OCI-LY7 (cell line): ENCODE data around the gene KIAA1210. TPM values are rescaled to one million over a fixed set of nuclear protein-coding genes. Genes with fewer than 3 reads are reported as not detected.
A peak's percentile ranks its signal among the peaks of the same experiment; 100 is the strongest.

Experiments used
- BruUV-seq: library from RNA; stranded (reverse); fragments of 400-500 nt; replicated peaks from 2 replicates; lab custom pipeline; 2021; lab: Mats Ljungman, UMichigan
- CTCF ChIA-PET: fragments of 300-600 bp; sonication (Branson Sonifier 250); formaldehyde crosslinking; loops from one replicate; lab custom pipeline; 2022; ENCODE audit warnings: antibody characterized with exemption; ENCODE audit not compliant: unreplicated experiment; lab: Charles Lee
- POLR2A ChIA-PET: fragments of 300-600 bp; sonication (Branson Sonifier 250); formaldehyde crosslinking; loops from one replicate; lab custom pipeline; 2022; ENCODE audit warnings: antibody characterized with exemption; lab: Charles Lee
- DNase-seq: peaks from one replicate; pipeline ENCODE4 v3.0.0-alpha.2; 2015; ENCODE audit warnings: low spot score
- H2AFZ ChIP-seq: fragments of 200-600 bp; sonication (generic), shearing (Covaris generic); 2 replicates; pipeline ENCODE4 v1.6.1; 2014; ENCODE audit warnings: mild to moderate bottlenecking, antibody characterized with exemption, low read length, moderate library complexity
- H3K27ac ChIP-seq: fragments of 200-600 bp; sonication (generic); 2 replicates; pipeline ENCODE4 v1.5.1; 2014; ENCODE audit warnings: mixed run types, low read depth, mild to moderate bottlenecking, moderate library complexity, low read length, inconsistent platforms; ENCODE audit not compliant: poor library complexity, severe bottlenecking
- H3K36me3 ChIP-seq: fragments of 200-600 bp; sonication (generic); 2 replicates; pipeline ENCODE4 v1.6.1; 2014; ENCODE audit warnings: mild to moderate bottlenecking, antibody characterized with exemption, low read length, moderate library complexity, mixed read lengths; ENCODE audit not compliant: insufficient read depth
- H3K4me1 ChIP-seq: fragments of 200-600 bp; sonication (generic); 2 replicates; pipeline ENCODE4 v1.5.1; 2014; ENCODE audit warnings: mild to moderate bottlenecking, low read length; ENCODE audit not compliant: insufficient read depth, poor library complexity, severe bottlenecking
- H3K4me2 ChIP-seq: fragments of 200-600 bp; sonication (generic); 2 replicates; pipeline ENCODE4 v1.6.1; 2014; ENCODE audit warnings: mild to moderate bottlenecking, low read length
- H3K4me3 ChIP-seq: fragments of 200-600 bp; sonication (generic); 2 replicates; pipeline ENCODE4 v1.5.1; 2014; ENCODE audit warnings: mild to moderate bottlenecking, low read depth, low read length; ENCODE audit not compliant: poor library complexity, severe bottlenecking
- H3K79me2 ChIP-seq: fragments of 200-600 bp; sonication (generic); 2 replicates; pipeline ENCODE4 v1.6.1; 2016; ENCODE audit warnings: low read depth, mild to moderate bottlenecking, low read length, moderate library complexity, mixed read lengths; ENCODE audit not compliant: insufficient read depth
- H3K9me2 ChIP-seq: fragments of 200-600 bp; sonication (generic); 2 replicates; pipeline ENCODE4 v1.6.1; 2016; ENCODE audit warnings: mild to moderate bottlenecking, low read length, mixed read lengths; ENCODE audit not compliant: insufficient read depth
- H3K9me3 ChIP-seq: fragments of 200-600 bp; sonication (generic); 2 replicates; pipeline ENCODE4 v1.6.1; 2014; ENCODE audit warnings: mild to moderate bottlenecking, mixed run types, low read length, mixed read lengths
- H4K20me1 ChIP-seq: fragments of 200-600 bp; sonication (generic); 2 replicates; pipeline ENCODE4 v1.6.1; 2014; ENCODE audit warnings: mild to moderate bottlenecking, antibody characterized with exemption, low read length, moderate library complexity, mixed read lengths; ENCODE audit not compliant: insufficient read depth
- CTCF ChIP-seq: fragments of 200-600 bp; sonication (generic); conservative IDR thresholded peaks from 2 replicates; pipeline ENCODE4 v1.5.1; 2014; ENCODE audit warnings: mild to moderate bottlenecking, antibody characterized with exemption, low read length, moderate library complexity, mixed read lengths
- EZH2phosphoT487 ChIP-seq: fragments of 200-600 bp; sonication (generic); IDR thresholded peaks from 2 replicates; pipeline ENCODE4 v1.6.1; 2018; ENCODE audit warnings: low read depth, borderline replicate concordance, mild to moderate bottlenecking, mixed run types, antibody characterized with exemption, low read length, moderate library complexity, mixed read lengths
- intact Hi-C: fragments of 100-400 bp; cut with micrococcal nuclease; formaldehyde crosslinking; loops from one replicate; pipeline ENCODE4 v1.10.0; 2022; ENCODE audit not compliant: unreplicated experiment
- total RNA-seq, 2 experiments: library from RNA; depleted of rRNA in 1 of 2; stranded (reverse); fragments of >200 nt in 1 of 2; shearing (Covaris generic) in 1 of 2; gene quantifications; 2 replicates each; pipeline ENCODE4 v1.2.3, GENCODE V29; 2014 to 2022

Gene KIAA1210
- total RNA-seq, 2 experiments from 2014 or later = not detected

- Histone ChIP-seq H3K4me1 (no peaks in the 10 kb centered on the region), H3K9me2 (no peaks in the 10 kb centered on the region), H3K79me2 (no peaks in the 10 kb centered on the region), H3K27ac (no peak overlapping the region), H3K36me3 (no peaks in the 10 kb centered on the region), H2AFZ (no peak overlapping the region), H3K9me3 (no peaks in the 10 kb centered on the region), H3K4me2 (no peak overlapping the region), H3K4me3 (no peak overlapping the region), H4K20me1 (no peaks in the 10 kb centered on the region)
- TF ChIP-seq CTCF (no peak), EZH2phosphoT487 (no peak)
- no peak for DNase-seq
- BruUV-seq = no TSS peak
- intact Hi-C loops = no loop called here
- ChIA-PET POLR2A (interaction anchor here (1.6 kb wide), 1 partner anchor 9 kb away, joined by 3 read pairs; no protein-coding TSS in a partner anchor), CTCF (no interaction called here)
Measured at GRCh38 chrX:119121341-119121740, 6.3 kb downstream of the KIAA1210 start.

- peak; percentile 47 for DNase-seq
- no peaks in the 10 kb centered on the region for H3K9me2 ChIP-seq
- BruUV-seq = no TSS peak
- H3K4me2 ChIP-seq = no peak overlapping the region
- POLR2A ChIA-PET = interaction anchor here (1.6 kb wide), 1 partner anchor 118 kb away, joined by 4 read pairs; no protein-coding TSS in a partner anchor
- TF ChIP-seq CTCF (peak; percentile 77), EZH2phosphoT487 (no peak)
- no peak overlapping the region for H3K27ac ChIP-seq
- H4K20me1 ChIP-seq = no peaks in the 10 kb centered on the region
- H3K4me3 ChIP-seq = no peak overlapping the region
- no peak overlapping the region for H2AFZ ChIP-seq
- H3K36me3 ChIP-seq = no peaks in the 10 kb centered on the region
- no peaks in the 10 kb centered on the region for H3K9me3 ChIP-seq
- intact Hi-C loops = loop anchor here (2.0 kb wide), 1 partner anchor 148 kb away; no protein-coding TSS in a partner anchor
- CTCF ChIA-PET = interaction anchor here (0.6 to 1.0 kb wide), 2 partner anchors 8 to 300 kb away, joined by 3 read pairs; partner anchors contain the start of gene KIAA1210
- no peaks in the 10 kb centered on the region for H3K4me1 ChIP-seq
- no peaks in the 10 kb centered on the region for H3K79me2 ChIP-seq
Measured at GRCh38 chrX:119118780-119119395, 8.7 kb downstream of the KIAA1210 start.

- no peak overlapping the region for H2AFZ ChIP-seq
- no peaks in the 10 kb centered on the region for H3K79me2 ChIP-seq
- H4K20me1 ChIP-seq = no peaks in the 10 kb centered on the region
- CTCF ChIA-PET = no interaction called here
- no peaks in the 10 kb centered on the region for H3K9me2 ChIP-seq
- intact Hi-C loops = no loop called here
- TF ChIP-seq CTCF (no peak), EZH2phosphoT487 (no peak)
- H3K27ac ChIP-seq = no peak overlapping the region
- H3K9me3 ChIP-seq = no peaks in the 10 kb centered on the region
- H3K4me1 ChIP-seq = no peaks in the 10 kb centered on the region
- POLR2A ChIA-PET = no interaction called here
- H3K4me2 ChIP-seq = no peak overlapping the region
- no peaks in the 10 kb centered on the region for H3K36me3 ChIP-seq
- no peak overlapping the region for H3K4me3 ChIP-seq
- no TSS peak for BruUV-seq
- DNase-seq = no peak
Measured at GRCh38 chrX:119107206-119107605, 20.4 kb downstream of the KIAA1210 start.
